Erythroblast (primary cell): ENCODE measurements around the gene DOCK1.

ENCODE experiments used
- GATA1 ChIP-seq: IDR thresholded peaks from 2 replicates; pipeline ENCODE4 v1.6.1; 2011; ENCODE audit warnings: low read depth, mild to moderate bottlenecking, control low read depth, low read length, moderate library complexity
- POLR2A ChIP-seq: IDR thresholded peaks from 2 replicates; pipeline ENCODE4 v1.6.1; 2011; ENCODE audit warnings: mild to moderate bottlenecking, low read length

DNA sequence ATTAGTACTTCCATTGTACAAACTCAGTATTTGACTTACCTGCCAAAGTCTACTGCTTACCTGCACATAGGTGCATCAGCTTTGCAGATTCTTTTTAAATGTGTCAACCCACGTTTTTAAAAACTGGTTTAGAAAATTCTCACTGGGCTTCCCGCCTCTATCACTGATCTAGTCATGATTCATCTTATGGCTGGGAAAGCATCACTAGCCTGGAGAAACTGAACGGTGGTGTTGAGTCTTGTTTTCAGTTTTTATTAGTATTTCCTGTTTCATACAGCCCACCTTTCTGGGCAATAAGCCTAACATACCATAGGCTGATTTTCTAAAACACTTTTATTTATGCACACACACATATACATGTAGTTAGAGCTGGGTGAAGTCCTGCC is 19.7 kb downstream of the DOCK1 start:
- TF ChIP-seq POLR2A (no peak), GATA1 (no peak)
